Psoas muscle (tissue), 8 donors: ENCODE data around the gene SPARCL1. TPM values are rescaled to one million over a fixed set of nuclear protein-coding genes. Genes with fewer than 3 reads are reported as not detected.
"Not testable (repeated sequence)": the region's sequence is repeated elsewhere in the genome, so short reads cannot be mapped to it uniquely, and the experiment has no call there.

Source experiments
- ATAC-seq, 4 donors: fragments of 200-7000 bp; cut with Tn5 transposase; one replicate each; pipeline ENCODE4 v1.9.1; 2020; ENCODE audit warnings: moderate library complexity in 3 of 4, mild to moderate bottlenecking in 2 of 4
- DNase-seq, 2 donors: peaks; one replicate each; pipeline ENCODE4 v3.0.0-alpha.2; 2020
- H3K27ac ChIP-seq: fragments of 200-600 bp; one replicate; pipeline ENCODE4 v1.8.0; 2022
- H3K27me3 ChIP-seq, 3 donors: fragments of 200-600 bp in 1 of 3; one replicate each; pipeline versions ENCODE4 v1.6.1 to v1.8.0; 2013 to 2022; ENCODE audit warnings: low read length in 2 of 3, mild to moderate bottlenecking in 2 of 3, moderate library complexity in 1 of 3; ENCODE audit not compliant: insufficient read depth in 3 of 3
- H3K36me3 ChIP-seq, 2 donors: fragments of 200-600 bp in 1 of 2; one replicate each; pipeline versions ENCODE4 v1.6.1 to v1.8.0; 2013 to 2022; ENCODE audit warnings: low read depth in 1 of 2, mild to moderate bottlenecking in 1 of 2, moderate library complexity in 1 of 2; ENCODE audit not compliant: insufficient read depth in 1 of 2
- H3K4me1 ChIP-seq: fragments of 200-600 bp; one replicate; pipeline ENCODE4 v1.8.0; 2022
- H3K4me3 ChIP-seq: fragments of 200-600 bp; one replicate; pipeline ENCODE4 v1.8.0; 2022; ENCODE audit warnings: mild to moderate bottlenecking
- H3K9me3 ChIP-seq: fragments of 200-600 bp; one replicate; pipeline ENCODE4 v1.8.0; 2022
- WGBS, 3 donors: extraction: QIAGEN DNeasy Blood & Tissue Kit; methylation state at CpG; one replicate each; pipeline versions ENCODE4 v1.1.6 to v1.1.7; 2013; 5-methylcytosine and 5-hydroxymethylcytosine counted together
- intact Hi-C, 2 donors: fragments of 100-400 bp; cut with DNase I; formaldehyde crosslinking; loops; one replicate each; pipeline versions ENCODE4 v1.11.0 to v1.14.2; 2022
- polyA plus RNA-seq, 3 donors: library from polyadenylated mRNA; stranded (reverse); fragments of 200-250 nt; gene quantifications; one replicate each; pipeline ENCODE4 v1.2.3, GENCODE V29; 2013
- total RNA-seq, 4 donors: library from RNA; stranded (reverse); fragmentation: NEBNext Ultra II Directional in 2 of 4; extraction: Animal tissue kit (Norgen Biotek cat#: 25700) in 2 of 4; gene quantifications; one replicate each; pipeline versions ENCODE4 v1.2.1 to v1.2.4, GENCODE V29; 2021 to 2023
- TF ChIP-seq, protein P1 (sequence below): fragments of 200-600 bp; IDR thresholded peaks from one replicate; pipeline ENCODE4 v1.8.0; 2022; ENCODE audit warnings: antibody characterized with exemption
- donor health status: healthy with polysubstance abuse.
- donor health status: DM: no; HTN: no; CAD: no; lungs with moderate emphysema.
- donor health status: Bipolar disorder and iron deficiency.
- donor health status: healthy.
- donor health status: DM: yes; HTN: yes; CAD: no.
- donor health status: DM: no; HTN: no; CAD: no.
- donor health status: DM: no; HTN: no; CAD: no.
- donor health status: DM: yes; HTN: yes; CAD: no.

Gene SPARCL1
- total and polyA plus RNA-seq, 7 donors, result 117 to 267 (median 188) TPM

DNA sequence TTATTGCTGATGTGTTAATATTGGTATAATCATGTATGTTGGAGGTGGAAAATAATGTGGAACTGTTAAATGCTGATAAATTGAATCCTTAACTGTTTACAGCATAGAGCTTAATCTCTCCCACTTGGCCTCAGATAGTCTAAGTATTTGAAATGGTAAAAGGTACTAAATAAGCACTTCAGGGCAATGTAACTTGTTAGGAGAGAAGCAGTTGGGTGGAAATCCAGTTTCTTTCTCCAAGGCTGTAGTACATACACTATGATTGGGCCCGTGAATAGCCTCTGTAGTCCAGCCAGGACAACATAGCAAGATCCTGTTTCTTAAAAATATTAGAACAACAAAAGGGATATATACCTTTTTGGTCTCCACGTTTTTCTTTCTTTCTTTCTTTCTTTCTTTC lies 67.1 kb downstream of the SPARCL1 start:
- Histone ChIP-seq H3K9me3 (no peaks in the 10 kb centered on the region), H3K4me3 (no peak overlapping the region), H3K27me3 (no peaks in the 10 kb centered on the region), H3K4me1 (no peaks in the 10 kb centered on the region), H3K36me3 (peaks cover 0 to 16% of the 10 kb centered on the region in 2 donors), H3K27ac (no peak overlapping the region)
- TF ChIP-seq, protein P1, sequence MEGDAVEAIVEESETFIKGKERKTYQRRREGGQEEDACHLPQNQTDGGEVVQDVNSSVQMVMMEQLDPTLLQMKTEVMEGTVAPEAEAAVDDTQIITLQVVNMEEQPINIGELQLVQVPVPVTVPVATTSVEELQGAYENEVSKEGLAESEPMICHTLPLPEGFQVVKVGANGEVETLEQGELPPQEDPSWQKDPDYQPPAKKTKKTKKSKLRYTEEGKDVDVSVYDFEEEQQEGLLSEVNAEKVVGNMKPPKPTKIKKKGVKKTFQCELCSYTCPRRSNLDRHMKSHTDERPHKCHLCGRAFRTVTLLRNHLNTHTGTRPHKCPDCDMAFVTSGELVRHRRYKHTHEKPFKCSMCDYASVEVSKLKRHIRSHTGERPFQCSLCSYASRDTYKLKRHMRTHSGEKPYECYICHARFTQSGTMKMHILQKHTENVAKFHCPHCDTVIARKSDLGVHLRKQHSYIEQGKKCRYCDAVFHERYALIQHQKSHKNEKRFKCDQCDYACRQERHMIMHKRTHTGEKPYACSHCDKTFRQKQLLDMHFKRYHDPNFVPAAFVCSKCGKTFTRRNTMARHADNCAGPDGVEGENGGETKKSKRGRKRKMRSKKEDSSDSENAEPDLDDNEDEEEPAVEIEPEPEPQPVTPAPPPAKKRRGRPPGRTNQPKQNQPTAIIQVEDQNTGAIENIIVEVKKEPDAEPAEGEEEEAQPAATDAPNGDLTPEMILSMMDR, result no peak
- ATAC-seq (no peak), DNase-seq (no peak)
- 82 to 84% (median 83%) methylated on average over 2 of the region's 2 CpGs for WGBS, 3 donors
- intact Hi-C loops, result loop anchor here in 1 of 2 donors (10.0 kb wide), 1 partner anchor 197 kb away; no protein-coding TSS in a partner anchor

- H3K4me3 ChIP-seq, result no peak overlapping the region
- TF ChIP-seq, protein P1, result no peak
- ATAC-seq, result no peak
- intact Hi-C loops, result loop anchor here in 1 of 2 donors (10.0 kb wide), 1 partner anchor 196 kb away; no protein-coding TSS in a partner anchor
- H3K36me3 ChIP-seq, result peaks cover 2 to 18% of the 10 kb centered on the region in 2 donors
- no peaks in the 10 kb centered on the region for H3K4me1 ChIP-seq
- DNase-seq, result no peak
- no peak overlapping the region for H3K27ac ChIP-seq
- no peaks in the 10 kb centered on the region for H3K27me3 ChIP-seq
- no peaks in the 10 kb centered on the region for H3K9me3 ChIP-seq
Observed at GRCh38 chr4:87461281-87461700, 67.9 kb downstream of the SPARCL1 start.

DNA sequence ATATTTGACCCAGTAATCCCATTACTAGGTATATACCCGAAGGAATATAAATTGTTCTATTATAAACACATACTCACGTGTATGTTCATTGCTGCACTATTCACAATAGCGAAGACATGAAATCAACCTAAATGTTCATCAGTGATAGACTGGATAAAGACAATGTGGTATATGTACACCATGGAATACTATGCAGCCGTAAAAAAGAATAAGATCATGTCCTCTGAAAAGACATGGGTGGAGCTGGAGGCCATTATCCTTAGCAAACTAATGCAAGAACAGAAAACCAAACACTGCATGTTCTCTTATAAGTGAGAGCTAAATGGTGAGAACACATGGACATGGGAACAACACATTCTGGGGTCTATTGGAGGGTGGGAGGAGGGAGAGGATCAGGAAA lies 70.3 kb downstream of the SPARCL1 start:
- H3K9me3 ChIP-seq, result no peaks in the 10 kb centered on the region
- no peak overlapping the region for H3K4me3 ChIP-seq
- TF ChIP-seq, protein P1, result no peak
- no peak overlapping the region for H3K27ac ChIP-seq
- whole genome bisulfite sequencing, 3 donors, result 97 to 98% (median 98%) methylated on average over 4 of the region's 4 CpGs
- no peak for ATAC-seq
- peaks cover 3 to 42% of the 10 kb centered on the region in 2 donors for H3K36me3 ChIP-seq
- H3K27me3 ChIP-seq, result no peaks in the 10 kb centered on the region
- H3K4me1 ChIP-seq, result no peaks in the 10 kb centered on the region
- no peak for DNase-seq
- intact Hi-C loops, result loop anchor here in 1 of 2 donors (10.0 kb wide), 1 partner anchor 194 kb away; no protein-coding TSS in a partner anchor

DNA sequence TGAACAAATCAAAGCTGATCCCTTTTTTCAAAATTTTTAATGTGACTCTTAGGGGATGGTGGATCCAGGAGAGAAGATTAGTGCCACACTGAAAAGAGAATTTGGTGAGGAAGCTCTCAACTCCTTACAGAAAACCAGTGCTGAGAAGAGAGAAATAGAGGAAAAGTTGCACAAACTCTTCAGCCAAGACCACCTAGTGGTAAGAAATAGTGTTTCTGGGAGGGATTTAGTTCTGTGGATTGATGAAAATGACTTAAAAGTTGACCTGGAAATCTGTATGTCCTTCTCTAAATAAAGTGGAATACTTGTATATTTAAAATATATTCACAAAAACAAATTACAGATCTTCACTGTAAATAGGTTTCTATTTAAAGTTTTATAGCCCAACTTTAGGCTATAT lies 77.6 kb downstream of the SPARCL1 start:
- no peaks in the 10 kb centered on the region for H3K9me3 ChIP-seq
- DNase-seq (no peak), ATAC-seq (no peak)
- no peaks in the 10 kb centered on the region for H3K4me1 ChIP-seq
- TF ChIP-seq, protein P1, result no peak
- intact Hi-C loops, result loop anchor here in 1 of 2 donors (10.0 kb wide), 1 partner anchor 187 kb away; no protein-coding TSS in a partner anchor
- peaks cover 5 to 87% of the 10 kb centered on the region in 2 donors for H3K36me3 ChIP-seq
- no peak overlapping the region for H3K27ac ChIP-seq
- no peak overlapping the region for H3K4me3 ChIP-seq
- H3K27me3 ChIP-seq, result no peaks in the 10 kb centered on the region

DNA sequence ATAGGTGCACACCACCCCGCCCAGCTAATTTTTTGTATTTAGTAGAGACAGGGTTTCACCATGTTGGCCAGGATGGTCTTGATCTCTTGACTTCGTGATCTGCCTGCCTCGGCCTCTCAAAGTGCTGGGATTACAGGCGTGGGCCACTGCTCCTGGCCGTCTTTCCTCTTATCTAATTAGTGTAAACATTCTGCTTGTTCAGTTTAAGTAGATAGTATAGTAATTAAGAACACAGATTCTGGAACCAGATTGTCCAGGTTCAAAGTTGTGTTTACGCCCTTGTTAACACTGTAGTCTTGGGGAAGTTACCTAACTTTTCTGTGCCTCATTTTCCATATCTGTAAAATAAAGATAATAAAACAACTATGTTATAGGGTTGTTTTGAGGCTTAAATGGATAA lies 82.8 kb downstream of the SPARCL1 start:
- H3K27ac ChIP-seq, intact Hi-C loops, H3K4me3 ChIP-seq, DNase-seq, H3K4me1 ChIP-seq, ATAC-seq, H3K27me3 ChIP-seq, H3K9me3 ChIP-seq: not testable (repeated sequence)
- peaks cover 2 to 85% of the 10 kb centered on the region in 2 donors for H3K36me3 ChIP-seq
- 94 to 98% (median 96%) methylated on average over 6 of the region's 6 CpGs for WGBS, 3 donors
